HG02588 (cell line): ENCODE results near the gene ZNF860.

Experiments
- ATAC-seq: cut with Tn5 transposase; IDR thresholded peaks from one replicate; pipeline ENCODE4 v1.9.1; 2021; ENCODE audit warnings: mild to moderate bottlenecking, moderate library complexity; ENCODE audit not compliant: unreplicated experiment

Gene ZNF860

DNA sequence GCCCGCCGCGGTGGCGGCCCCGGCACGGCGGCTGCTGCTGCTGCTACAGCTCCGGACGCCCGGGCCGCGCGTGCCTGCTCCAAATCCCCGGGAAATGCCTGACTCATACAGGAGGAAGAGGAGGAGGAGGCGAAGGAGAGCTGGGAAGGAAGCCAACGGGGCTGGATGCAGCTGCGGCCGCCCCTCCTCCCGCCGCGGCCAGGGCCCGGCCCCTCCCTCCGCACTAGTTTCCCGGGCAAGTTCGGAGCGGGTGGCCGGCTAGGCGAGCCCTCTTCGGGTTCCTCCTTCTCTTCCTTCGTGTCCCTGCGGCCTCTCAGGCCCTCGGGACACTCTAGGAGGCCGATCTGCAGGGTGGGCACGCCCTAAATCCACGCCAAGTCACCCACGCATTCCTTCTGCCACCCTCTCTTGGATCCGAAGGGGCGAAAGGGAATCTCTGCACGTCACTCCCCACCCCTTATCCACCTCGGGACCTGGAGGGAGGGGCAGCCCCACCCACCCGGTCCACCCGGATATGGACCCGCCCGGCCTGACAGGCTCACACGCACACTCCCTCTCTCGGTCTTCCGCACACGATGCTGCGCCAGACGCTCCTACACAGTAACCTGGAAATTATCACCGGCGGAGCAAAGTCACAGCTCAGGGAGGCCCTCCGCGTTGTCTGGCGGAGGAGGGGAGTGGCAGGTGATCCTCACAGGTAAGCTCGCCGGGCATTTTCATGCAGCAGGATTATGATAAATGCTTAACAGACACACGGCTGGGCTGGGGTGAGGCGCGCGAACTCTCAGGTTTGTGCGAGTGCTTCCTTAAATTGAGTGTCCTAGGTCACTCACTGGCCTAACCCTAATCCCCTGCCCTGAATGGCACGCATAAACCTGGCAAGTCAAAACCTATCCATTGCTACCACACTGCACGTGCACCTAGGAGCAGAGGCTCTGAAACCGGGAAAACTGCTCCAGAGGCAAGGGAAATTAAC lies at the start of gene ZNF860, which contains the start of gene OSBPL10:
ZNF860 (plus strand) TSS at position 545 of the 976 bp plus-strand sequence. CDS start 7,330 bp downstream, outside the sequence.
OSBPL10 (minus strand) TSS at position 57 of the 976 bp plus-strand sequence. CDS start 83 bp downstream, outside the sequence.
- ATAC-seq = peak; percentile 16

- no peak for ATAC-seq
These were observed 48.6 kb upstream of the ZNF860 start for GRCh38 chr3:31932990-31933389.

DNA sequence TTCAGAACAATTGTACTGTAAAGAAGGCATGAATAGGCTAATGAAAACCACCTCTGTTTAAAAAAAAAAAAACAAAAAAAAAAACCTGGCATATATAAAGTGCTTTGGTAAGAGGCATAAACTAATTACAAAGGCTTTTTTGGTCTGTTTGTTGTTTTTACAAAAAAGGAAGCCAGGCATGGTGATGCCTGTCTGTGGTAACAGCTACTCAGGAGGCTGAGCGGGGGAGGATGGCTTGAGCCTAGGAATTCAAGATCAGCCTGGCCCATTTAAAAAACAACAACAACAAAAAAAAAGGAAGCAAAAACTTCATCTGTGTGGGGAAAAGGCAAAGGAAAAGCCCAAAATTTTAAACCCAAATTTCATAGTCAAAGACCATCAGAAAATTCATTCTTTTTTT lies 47.5 kb upstream of the ZNF860 start:
- ATAC-seq = no peak

DNA sequence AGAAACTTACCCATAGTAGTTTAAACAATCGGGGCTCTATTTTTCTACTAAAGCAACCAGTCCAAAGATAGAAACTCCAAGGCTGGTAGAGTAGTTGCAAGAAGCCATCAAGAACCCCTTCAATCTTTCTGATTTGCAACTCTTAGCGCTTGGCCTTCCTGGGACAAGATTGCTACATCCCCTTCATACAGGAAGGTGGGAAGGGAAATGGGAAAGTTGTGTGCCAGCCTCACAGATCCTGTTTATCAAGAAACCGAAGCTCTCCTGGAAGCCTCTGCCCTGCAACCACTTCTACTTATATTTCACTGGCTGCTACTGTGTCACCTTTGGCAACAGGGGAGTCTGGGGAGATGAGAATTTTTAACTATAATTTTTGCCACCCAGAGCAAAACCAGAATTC lies 46.7 kb upstream of the ZNF860 start:
- ATAC-seq = no peak

DNA sequence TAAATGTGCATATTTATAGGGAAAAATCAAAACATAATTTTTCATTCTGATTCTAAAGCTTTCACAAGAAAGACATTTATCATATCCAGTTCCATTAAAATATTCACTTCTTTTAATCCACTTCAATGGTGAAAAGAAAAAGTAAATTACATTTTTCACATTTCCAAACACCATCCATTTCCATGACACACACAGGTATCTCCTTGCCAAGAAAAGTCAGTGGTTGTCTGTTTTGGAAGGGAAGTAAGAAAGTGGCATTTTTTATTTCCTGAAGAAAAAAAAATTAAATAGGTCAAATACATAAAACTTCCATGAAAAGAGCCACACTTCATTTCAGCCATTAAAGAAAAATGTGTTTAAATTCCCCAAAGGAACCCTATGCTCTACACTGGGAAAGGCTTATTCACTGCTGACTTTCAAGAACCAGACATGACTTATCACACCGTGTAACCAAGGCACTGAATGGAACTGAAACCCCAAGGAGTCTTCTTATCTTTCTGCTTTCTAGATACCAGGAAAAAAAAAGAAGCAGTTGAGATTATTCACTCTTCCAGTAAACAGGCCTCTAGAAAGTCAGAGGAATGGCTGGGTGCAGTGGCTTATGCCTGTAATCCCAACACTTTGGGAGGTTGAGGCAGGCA lies 45.0 kb upstream of the ZNF860 start:
- ATAC-seq = no peak

- ATAC-seq = no peak
These were observed 44.3 kb upstream of the ZNF860 start for GRCh38 chr3:31937225-31937624.

DNA sequence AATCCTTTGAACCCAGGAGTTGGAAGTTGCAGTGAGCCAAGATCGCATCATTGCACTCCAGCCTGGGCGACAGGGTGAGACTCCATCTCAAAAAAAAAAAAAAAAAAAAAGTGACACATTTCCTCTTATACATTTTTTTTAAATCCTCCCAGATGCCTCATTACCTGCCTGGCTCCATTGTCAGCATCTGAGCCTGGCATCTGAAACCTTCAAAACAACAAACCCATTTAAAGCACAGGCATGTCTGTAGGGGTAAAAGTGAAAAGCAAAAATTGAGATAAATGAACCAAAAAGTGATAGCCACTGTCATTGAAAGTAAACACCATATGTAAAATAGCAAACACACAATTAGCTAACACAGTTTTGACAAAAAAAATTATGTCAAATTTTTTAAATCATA lies 39.1 kb upstream of the ZNF860 start:
- ATAC-seq = no peak

DNA sequence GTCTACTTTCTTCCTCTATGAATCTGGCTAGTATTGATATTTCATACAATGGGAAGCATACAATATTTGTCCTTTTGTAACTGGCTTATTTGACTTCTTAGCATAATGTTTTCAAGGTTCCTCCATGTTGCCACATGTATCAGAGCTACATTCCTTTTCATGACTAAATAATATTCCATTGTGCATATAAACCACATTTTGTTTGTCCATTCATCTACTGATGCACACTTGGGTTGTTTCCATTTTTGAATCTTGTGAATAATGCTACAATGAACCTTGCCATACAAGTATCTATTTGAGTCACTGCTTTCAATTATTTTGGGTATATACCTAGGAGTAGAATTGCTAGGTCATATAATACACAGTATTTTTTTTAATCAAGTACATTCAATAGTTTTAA lies 38.5 kb upstream of the ZNF860 start:
- ATAC-seq = no peak

DNA sequence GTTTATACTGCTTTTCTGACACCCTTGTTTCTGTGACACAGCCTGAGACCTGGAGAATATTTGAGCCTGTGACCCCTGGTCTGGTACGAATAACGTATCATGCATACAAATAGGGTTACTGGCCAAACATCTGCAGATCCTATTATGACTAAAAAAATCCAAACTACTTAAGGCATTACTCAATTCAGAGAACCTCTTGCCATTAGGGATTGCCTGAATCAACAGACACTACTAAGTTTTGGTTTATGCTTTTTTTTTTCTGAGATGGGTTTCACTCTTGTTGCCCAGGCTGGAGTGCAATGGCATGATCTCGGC lies 35.9 kb upstream of the ZNF860 start:
- no peak for ATAC-seq

- no peak for ATAC-seq
These were observed 35.0 kb upstream of the ZNF860 start for GRCh38 chr3:31946484-31947081.

DNA sequence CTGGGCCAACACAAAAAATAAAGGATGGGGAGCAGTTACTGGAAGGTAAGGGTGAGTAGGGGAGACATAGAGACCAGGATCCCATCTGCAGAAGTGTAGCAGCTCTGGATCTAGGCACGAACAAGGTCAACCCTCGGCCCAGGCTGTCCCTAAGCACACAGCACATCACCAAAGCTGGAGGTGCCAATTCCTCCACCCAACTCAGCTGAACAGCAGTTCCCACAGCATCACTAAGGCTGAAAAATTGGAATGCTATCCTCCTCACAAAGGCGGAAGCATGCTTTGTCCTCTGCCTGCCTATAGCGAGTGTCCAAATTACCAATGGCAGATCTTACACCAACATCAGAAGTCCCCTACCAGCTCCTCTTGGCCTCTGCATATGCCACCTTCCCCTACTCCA lies 34.4 kb upstream of the ZNF860 start:
- no peak for ATAC-seq

DNA sequence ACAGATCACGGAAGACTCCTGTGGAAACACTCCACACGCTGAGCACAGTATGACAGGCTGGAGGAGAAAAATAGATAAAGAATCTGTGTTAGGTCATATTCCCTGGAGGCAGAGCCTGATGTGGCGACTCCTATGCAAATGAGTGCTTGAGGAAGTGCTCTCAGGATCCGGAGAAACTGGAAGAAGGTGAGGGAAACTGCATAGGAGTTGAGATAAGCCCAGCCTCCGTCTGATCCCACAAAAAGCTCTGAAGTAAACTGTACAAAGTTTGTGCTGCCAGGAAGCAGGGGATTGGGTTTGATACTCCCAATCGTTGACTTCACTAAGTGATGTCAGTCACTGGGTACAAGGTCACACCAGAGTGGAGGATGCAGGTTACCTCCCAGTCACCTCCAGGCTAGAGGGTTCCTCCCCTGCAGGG lies 33.9 kb upstream of the ZNF860 start:
- no peak for ATAC-seq

DNA sequence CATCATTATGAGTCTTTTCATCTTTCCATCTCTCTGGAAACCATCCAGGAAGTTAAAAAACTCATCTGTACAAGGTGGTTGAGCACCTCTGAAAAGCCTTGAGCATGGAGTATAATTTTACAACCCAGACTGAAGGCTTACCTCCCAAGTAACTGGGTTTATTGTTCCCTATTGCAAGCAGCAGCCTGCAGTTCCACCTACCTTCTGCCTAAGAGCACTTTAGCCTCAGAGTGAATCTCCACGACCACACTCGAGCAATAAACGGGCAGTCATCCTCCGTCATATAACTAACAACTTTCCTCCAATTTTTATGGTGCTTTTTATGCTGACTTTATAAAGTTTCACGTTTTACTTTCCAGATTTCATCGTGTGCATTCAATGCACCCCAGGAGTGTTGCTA lies 33.3 kb upstream of the ZNF860 start:
- no peak for ATAC-seq

- ATAC-seq = peak; percentile 88
These were observed 29.3 kb upstream of the ZNF860 start for GRCh38 chr3:31952205-31952604.

GRCh38 chr3:31953091-31953490 lies 28.5 kb upstream of the ZNF860 start:
- ATAC-seq = no peak

GRCh38 chr3:31953636-31954035 lies 27.9 kb upstream of the ZNF860 start:
- no peak for ATAC-seq

- no peak for ATAC-seq
These were observed 26.0 kb upstream of the ZNF860 start for GRCh38 chr3:31955581-31955980.

DNA sequence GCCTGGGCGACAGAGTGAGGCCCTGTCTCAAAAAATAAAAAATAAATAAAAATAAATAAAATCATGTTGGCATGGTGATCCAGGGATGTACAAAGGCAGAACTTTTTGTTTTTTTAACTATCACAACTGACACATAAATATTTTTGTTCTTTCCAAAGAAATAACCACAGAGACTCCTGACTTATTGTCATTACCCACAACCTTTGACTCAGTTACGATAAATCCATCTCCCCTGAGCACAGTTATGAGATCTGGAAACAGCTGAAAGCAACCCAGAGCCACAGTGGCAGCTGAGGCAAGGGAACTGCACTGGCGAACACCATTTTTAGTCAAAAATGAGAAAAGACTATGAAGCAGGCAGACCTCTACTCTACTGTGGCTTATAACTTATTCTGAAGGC lies 24.4 kb upstream of the ZNF860 start:
- ATAC-seq = no peak

- ATAC-seq = no peak
These were observed 22.8 kb upstream of the ZNF860 start for GRCh38 chr3:31958701-31959152.

- ATAC-seq = no peak
These were observed 22.3 kb upstream of the ZNF860 start for GRCh38 chr3:31959251-31959650.

GRCh38 chr3:31959951-31960792 lies 21.4 kb upstream of the ZNF860 start:
- peak; percentile 38 for ATAC-seq
